ENCODE results near the gene RHBDD3.
"Not testable (repeated sequence)": the region's sequence is repeated elsewhere in the genome, so short reads cannot be mapped to it uniquely, and the experiment has no call there.

RHBDD3 gene

GRCh38 chr22:29247891-29248290, 19.9 kb downstream of the RHBDD3 start:
- not testable (repeated sequence) for DNase-seq (ENCODE audit: low read depth)

GRCh38 chr22:29245626-29246385, 22.0 kb downstream of the RHBDD3 start:
- DNase-seq (ENCODE audit: low read depth): no peak

- no peak for DNase-seq (ENCODE audit: low read depth)
Measured at GRCh38 chr22:29244785-29245625, 22.8 kb downstream of the RHBDD3 start.

GRCh38 chr22:29243874-29244446, 23.8 kb downstream of the RHBDD3 start:
- DNase-seq (ENCODE audit: low read depth): no peak

- DNase-seq (ENCODE audit: low read depth): not testable (repeated sequence)
Measured at GRCh38 chr22:29240481-29240880, 27.3 kb downstream of the RHBDD3 start.

GRCh38 chr22:29233277-29233877, 34.4 kb downstream of the RHBDD3 start:
- no peak for DNase-seq (ENCODE audit: low read depth)

- no peak for DNase-seq (ENCODE audit: low read depth)
Measured at GRCh38 chr22:29231971-29232959, 35.5 kb downstream of the RHBDD3 start.

- DNase-seq (ENCODE audit: low read depth): no peak
Measured at GRCh38 chr22:29230972-29231875, 36.6 kb downstream of the RHBDD3 start.

- no peak for DNase-seq (ENCODE audit: low read depth)
Measured at GRCh38 chr22:29226351-29226981, 41.3 kb downstream of the RHBDD3 start.

- DNase-seq (ENCODE audit: low read depth): no peak
Measured at GRCh38 chr22:29225422-29226090, 42.2 kb downstream of the RHBDD3 start.

- no peak for DNase-seq (ENCODE audit: low read depth)
Measured at GRCh38 chr22:29224859-29225410, 42.8 kb downstream of the RHBDD3 start.

- DNase-seq (ENCODE audit: low read depth): no peak
Measured at GRCh38 chr22:29224121-29224858, 43.5 kb downstream of the RHBDD3 start.

GRCh38 chr22:29219881-29220670, 47.7 kb downstream of the RHBDD3 start:
- no peak for DNase-seq (ENCODE audit: low read depth)

- not testable (repeated sequence) for DNase-seq (ENCODE audit: low read depth)
Measured at GRCh38 chr22:29219409-29219782, 48.4 kb downstream of the RHBDD3 start.

GRCh38 chr22:29218758-29219408, 48.9 kb downstream of the RHBDD3 start:
- no peak for DNase-seq (ENCODE audit: low read depth)

- DNase-seq (ENCODE audit: low read depth): no peak
Measured at GRCh38 chr22:29217827-29218757, 49.7 kb downstream of the RHBDD3 start.
